ENCODE results near the gene KRT85. TPM values are rescaled to one million over a fixed set of nuclear protein-coding genes. Genes with fewer than 3 reads are reported as not detected.

Gene KRT85
- total and polyA plus RNA-seq, 2 donors (not counting 3 experiments of a cell fraction or from before 2014, with no cell fraction given), result not detected

DNA sequence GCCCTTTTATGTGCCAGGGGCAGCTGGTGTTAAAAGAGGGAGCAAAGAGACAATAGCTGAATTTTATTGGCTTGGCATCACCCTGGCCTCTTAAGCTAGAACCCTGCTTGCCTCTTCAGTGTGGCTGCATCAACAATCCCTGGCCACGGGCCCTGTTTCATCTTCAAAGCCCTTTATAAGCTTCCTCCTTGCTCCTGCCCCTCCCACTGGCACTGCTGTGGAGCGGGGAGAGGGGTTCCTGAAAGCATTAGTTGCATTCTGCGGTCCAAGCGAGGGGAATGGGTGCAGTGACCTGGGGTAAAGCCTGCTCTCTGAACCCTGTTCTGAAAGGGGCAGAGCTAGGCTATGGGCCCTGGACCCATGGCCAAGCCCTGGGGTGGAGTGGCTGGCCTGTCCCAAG lies 45.9 kb downstream of the KRT85 start:
- ChIA-PET CTCF (interaction anchor here (1.3 kb wide), 1 partner anchor 14 kb away, joined by 3 read pairs; no protein-coding TSS in a partner anchor), POLR2A (no interaction called here)
- no peaks in the 10 kb centered on the region for H3K36me3 ChIP-seq (ENCODE audit: control insufficient read depth in 2 of 2, extremely low read depth in 1 of 2, insufficient read depth in 2 of 2, low read length in 2 of 2)
- DNase-seq (ENCODE audit: low read depth, low spot score) (no peak), FAIRE-seq (no peak)
- no peak overlapping the region for H3K4me3 ChIP-seq (replicated peaks in 1 of 3; ENCODE audit: insufficient read depth in 1 of 3, low read depth in 1 of 3, low read length in 3 of 3)
- no peaks in the 10 kb centered on the region for H3K9me1 ChIP-seq (replicated peaks; ENCODE audit: control insufficient read depth, extremely low read depth, insufficient read depth, low read length)
- H3K9me3 ChIP-seq (replicated peaks; ENCODE audit: control insufficient read depth, insufficient read depth, low read length), result no peaks in the 10 kb centered on the region
- peaks cover 49 to 51% of the 10 kb centered on the region in 2 experiments for H3K27me3 ChIP-seq (ENCODE audit: control insufficient read depth in 2 of 2, insufficient read depth in 2 of 2, low read length in 2 of 2)
- no peaks in the 10 kb centered on the region for H3K79me2 ChIP-seq (ENCODE audit: control insufficient read depth, insufficient read depth, low read length)
- no peak overlapping the region for H3K27ac ChIP-seq (ENCODE audit: insufficient read depth, low read depth, low read length)
- no peaks in the 10 kb centered on the region for H4K20me1 ChIP-seq (replicated peaks; ENCODE audit: control insufficient read depth, extremely low read depth, insufficient read depth, low read length)
- no peaks in the 10 kb centered on the region for H3K4me1 ChIP-seq (ENCODE audit: control insufficient read depth, extremely low read depth, insufficient read depth, low read length)
- BruUV-seq (replicated peaks), result no TSS peak
- intact Hi-C loops (cut with micrococcal nuclease) (no loop called here), dilution Hi-C loops (cut with MboI; ENCODE audit: extremely low pct_ligation_motif_present, low sequenced_read_pairs) (no loop called here)
- H3K9ac ChIP-seq (replicated peaks; ENCODE audit: extremely low read depth, insufficient read depth, low read length), result no peak overlapping the region
- TF ChIP-seq FOS (IDR thresholded peaks at IDR 0.05; ENCODE audit: borderline replicate concordance, insufficient read depth, low read length) (no peak), JUN (IDR thresholded peaks at IDR 0.05; ENCODE audit: borderline replicate concordance, insufficient read depth, insufficient read length, low read depth) (no peak), GATA2 (IDR thresholded peaks at IDR 0.05; ENCODE audit: insufficient read depth, insufficient read length, low read depth, low read length) (no peak), POLR2A (IDR thresholded peaks at IDR 0.05; ENCODE audit: low read depth, low read length) (no peak), EZH2 (IDR thresholded peaks at IDR 0.05; ENCODE audit: borderline replicate concordance, low read depth, low read length, severe bottlenecking) (no peak), MYC (IDR thresholded peaks at IDR 0.05; ENCODE audit: low read depth, low read length) (no peak), POLR2AphosphoS5 (IDR thresholded peaks at IDR 0.05; ENCODE audit: insufficient read depth, low read depth, low read length) (no peak)
- TF ChIP-seq, protein P1, sequence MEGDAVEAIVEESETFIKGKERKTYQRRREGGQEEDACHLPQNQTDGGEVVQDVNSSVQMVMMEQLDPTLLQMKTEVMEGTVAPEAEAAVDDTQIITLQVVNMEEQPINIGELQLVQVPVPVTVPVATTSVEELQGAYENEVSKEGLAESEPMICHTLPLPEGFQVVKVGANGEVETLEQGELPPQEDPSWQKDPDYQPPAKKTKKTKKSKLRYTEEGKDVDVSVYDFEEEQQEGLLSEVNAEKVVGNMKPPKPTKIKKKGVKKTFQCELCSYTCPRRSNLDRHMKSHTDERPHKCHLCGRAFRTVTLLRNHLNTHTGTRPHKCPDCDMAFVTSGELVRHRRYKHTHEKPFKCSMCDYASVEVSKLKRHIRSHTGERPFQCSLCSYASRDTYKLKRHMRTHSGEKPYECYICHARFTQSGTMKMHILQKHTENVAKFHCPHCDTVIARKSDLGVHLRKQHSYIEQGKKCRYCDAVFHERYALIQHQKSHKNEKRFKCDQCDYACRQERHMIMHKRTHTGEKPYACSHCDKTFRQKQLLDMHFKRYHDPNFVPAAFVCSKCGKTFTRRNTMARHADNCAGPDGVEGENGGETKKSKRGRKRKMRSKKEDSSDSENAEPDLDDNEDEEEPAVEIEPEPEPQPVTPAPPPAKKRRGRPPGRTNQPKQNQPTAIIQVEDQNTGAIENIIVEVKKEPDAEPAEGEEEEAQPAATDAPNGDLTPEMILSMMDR (IDR thresholded peaks at IDR 0.05; ENCODE audit: extremely low read depth in 1 of 2, insufficient read depth in 1 of 2, low read depth in 1 of 2, low read length in 2 of 2), result no peak
- TF ChIP-seq, protein P2, sequence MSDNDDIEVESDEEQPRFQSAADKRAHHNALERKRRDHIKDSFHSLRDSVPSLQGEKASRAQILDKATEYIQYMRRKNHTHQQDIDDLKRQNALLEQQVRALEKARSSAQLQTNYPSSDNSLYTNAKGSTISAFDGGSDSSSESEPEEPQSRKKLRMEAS (IDR thresholded peaks at IDR 0.05; ENCODE audit: insufficient read depth, insufficient read length), result no peak
- H2AFZ ChIP-seq (ENCODE audit: low read depth, low read length), result no peak overlapping the region
- H3K4me2 ChIP-seq (ENCODE audit: insufficient read depth, low read length), result no peak overlapping the region

Measured in endothelial cell of umbilical vein (primary cell).